ENCODE data around the gene KCNJ6.

Gene KCNJ6

GRCh38 chr21:37908691-37909090, 7.6 kb downstream of the KCNJ6 start:
- H3K27me3 ChIP-seq (ENCODE audit: low read length): no peaks in the 10 kb centered on the region
- no peaks in the 10 kb centered on the region for H3F3A ChIP-seq (ENCODE audit: insufficient read depth)

GRCh38 chr21:37907076-37907475, 9.2 kb downstream of the KCNJ6 start:
- H3F3A ChIP-seq (ENCODE audit: insufficient read depth): no peaks in the 10 kb centered on the region
- no peaks in the 10 kb centered on the region for H3K9me3 ChIP-seq (ENCODE audit: insufficient read depth, low read length)
- TF ChIP-seq CTCF (IDR thresholded peaks at IDR 0.05; ENCODE audit: insufficient read depth, low read length, poor library complexity, severe bottlenecking) (no peak), EZH2phosphoT487 (conservative IDR thresholded peaks at IDR 0.05; ENCODE audit: low read length) (no peak)
- H3K79me2 ChIP-seq (ENCODE audit: insufficient read depth, low read length): no peaks in the 10 kb centered on the region
- H3K9me2 ChIP-seq (replicated peaks; ENCODE audit: insufficient read depth, low read length): no peaks in the 10 kb centered on the region
- H3K9ac ChIP-seq (ENCODE audit: low read length): no peak overlapping the region
- H3K27ac ChIP-seq (ENCODE audit: low read depth, low read length): no peak overlapping the region
- no peak overlapping the region for H3K4me2 ChIP-seq (ENCODE audit: low read depth, low read length, poor library complexity, severe bottlenecking)
- no peaks in the 10 kb centered on the region for H4K20me1 ChIP-seq (ENCODE audit: low read depth, low read length)
- H3K4me3 ChIP-seq (ENCODE audit: insufficient read depth, low read length, poor library complexity, severe bottlenecking): no peak overlapping the region
- no peaks in the 10 kb centered on the region for H3K36me3 ChIP-seq (ENCODE audit: low read length)
- no peak overlapping the region for H2AFZ ChIP-seq (ENCODE audit: low read depth, low read length, severe bottlenecking)
- no peaks in the 10 kb centered on the region for H3K27me3 ChIP-seq (ENCODE audit: low read length)

More at GRCh38 chr21:37908691-37909090, 7.6 kb downstream of the KCNJ6 start:
- Histone ChIP-seq H3K9ac (ENCODE audit: low read length) (no peak overlapping the region), H2AFZ (ENCODE audit: low read depth, low read length, severe bottlenecking) (no peak overlapping the region), H3K79me2 (ENCODE audit: insufficient read depth, low read length) (no peaks in the 10 kb centered on the region), H3K36me3 (ENCODE audit: low read length) (no peaks in the 10 kb centered on the region), H3K9me2 (replicated peaks; ENCODE audit: insufficient read depth, low read length) (no peaks in the 10 kb centered on the region), H3K4me2 (ENCODE audit: low read depth, low read length, poor library complexity, severe bottlenecking) (no peak overlapping the region), H3K9me3 (ENCODE audit: insufficient read depth, low read length) (no peaks in the 10 kb centered on the region), H3K27ac (ENCODE audit: low read depth, low read length) (no peak overlapping the region), H3K4me3 (ENCODE audit: insufficient read depth, low read length, poor library complexity, severe bottlenecking) (no peak overlapping the region), H4K20me1 (ENCODE audit: low read depth, low read length) (no peaks in the 10 kb centered on the region)
- TF ChIP-seq CTCF (IDR thresholded peaks at IDR 0.05; ENCODE audit: insufficient read depth, low read length, poor library complexity, severe bottlenecking): no peak
- no peak for TF ChIP-seq EZH2phosphoT487 (conservative IDR thresholded peaks at IDR 0.05; ENCODE audit: low read length)

DNA sequence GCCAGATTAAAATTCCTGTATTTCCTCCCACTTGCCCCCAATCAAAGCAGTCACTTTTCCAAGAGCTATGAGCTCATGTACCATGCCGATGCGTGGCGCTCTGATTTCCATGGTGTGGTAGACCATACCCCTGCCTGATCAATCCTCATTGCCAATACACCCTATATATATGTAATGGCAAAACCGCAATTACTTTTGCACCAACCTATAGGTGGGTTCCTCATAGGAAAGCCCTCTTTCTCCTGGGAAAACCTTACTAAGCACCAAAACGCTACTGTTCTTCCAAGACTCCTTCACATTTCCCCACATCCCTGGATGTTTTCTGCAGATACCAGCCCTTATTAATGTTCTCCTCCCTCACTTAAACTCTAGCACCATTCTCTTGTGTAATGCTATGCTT, 11.0 kb downstream of the KCNJ6 start:
- no peak for TF ChIP-seq CTCF (IDR thresholded peaks at IDR 0.05; ENCODE audit: insufficient read depth, low read length, poor library complexity, severe bottlenecking)
- no peak for TF ChIP-seq EZH2phosphoT487 (conservative IDR thresholded peaks at IDR 0.05; ENCODE audit: low read length)
- Histone ChIP-seq H3K4me3 (ENCODE audit: insufficient read depth, low read length, poor library complexity, severe bottlenecking) (no peak overlapping the region), H3K9me3 (ENCODE audit: insufficient read depth, low read length) (no peaks in the 10 kb centered on the region), H3K27ac (ENCODE audit: low read depth, low read length) (no peak overlapping the region), H3F3A (ENCODE audit: insufficient read depth) (no peaks in the 10 kb centered on the region), H3K9me2 (replicated peaks; ENCODE audit: insufficient read depth, low read length) (no peaks in the 10 kb centered on the region), H3K4me2 (ENCODE audit: low read depth, low read length, poor library complexity, severe bottlenecking) (no peak overlapping the region), H3K79me2 (ENCODE audit: insufficient read depth, low read length) (no peaks in the 10 kb centered on the region), H4K20me1 (ENCODE audit: low read depth, low read length) (no peaks in the 10 kb centered on the region), H3K9ac (ENCODE audit: low read length) (no peak overlapping the region), H3K36me3 (ENCODE audit: low read length) (no peaks in the 10 kb centered on the region), H3K27me3 (ENCODE audit: low read length) (no peaks in the 10 kb centered on the region), H2AFZ (ENCODE audit: low read depth, low read length, severe bottlenecking) (no peak overlapping the region)

Data from SU-DHL-6 (cell line).